Epidermal melanocyte (primary cell): Measurements from ENCODE around the gene MTHFS.
"Not testable (repeated sequence)": the region's sequence is repeated elsewhere in the genome, so short reads cannot be mapped to it uniquely, and the experiment has no call there.

Experiments
- DNase-seq: peaks from one replicate; pipeline ENCODE4 v3.0.0; 2011; ENCODE audit warnings: low spot score; ENCODE audit not compliant: insufficient read length

MTHFS gene

DNA sequence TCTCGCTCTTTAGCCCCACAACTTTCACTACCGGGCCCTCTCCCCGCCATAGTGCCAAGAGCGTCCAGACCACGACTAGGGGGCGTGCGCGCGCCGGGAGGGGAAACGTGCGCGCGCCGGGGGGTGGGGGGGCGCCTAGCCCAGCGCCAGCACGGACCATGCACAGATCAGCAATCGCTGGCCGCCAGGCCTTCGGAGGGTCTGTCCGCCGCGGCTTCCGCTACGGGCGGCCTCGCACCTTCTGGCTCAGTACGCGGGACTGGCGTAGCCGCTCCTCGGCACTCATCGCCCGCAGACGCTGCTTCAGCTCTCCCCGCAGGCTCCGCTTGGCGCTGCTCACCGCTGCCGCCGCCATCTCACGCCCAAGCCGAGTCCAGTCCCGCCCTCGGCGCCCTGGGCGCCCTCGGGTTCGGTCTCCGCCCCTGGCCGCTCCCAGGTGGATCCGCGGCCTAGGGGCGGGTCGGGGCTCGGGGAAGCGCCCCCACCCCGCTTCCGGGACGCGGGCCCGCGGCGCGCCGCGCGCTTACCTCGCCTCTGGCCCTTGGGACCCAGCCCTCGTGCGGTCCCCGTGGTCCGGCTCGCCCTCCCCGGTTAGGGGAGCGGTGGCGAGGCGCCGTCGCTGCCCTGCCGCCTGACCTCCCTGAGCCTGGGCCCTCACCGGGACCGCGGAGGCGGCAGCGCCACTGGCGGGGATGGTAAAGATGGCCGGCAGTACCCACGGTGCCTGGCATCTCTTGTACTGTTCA, at the start of gene MTHFS:
Gene MTHFS (minus strand): TSS at position 381 of the 746 bp plus-strand sequence. CDS start 26 bp downstream, at position 355.
- peak; percentile 25 for DNase-seq

- no peak for DNase-seq
Measured at GRCh38 chr15:79944622-79945021, 47.8 kb upstream of the MTHFS start.

- no peak for DNase-seq
Measured at GRCh38 chr15:79943820-79944219, 47.0 kb upstream of the MTHFS start.

DNA sequence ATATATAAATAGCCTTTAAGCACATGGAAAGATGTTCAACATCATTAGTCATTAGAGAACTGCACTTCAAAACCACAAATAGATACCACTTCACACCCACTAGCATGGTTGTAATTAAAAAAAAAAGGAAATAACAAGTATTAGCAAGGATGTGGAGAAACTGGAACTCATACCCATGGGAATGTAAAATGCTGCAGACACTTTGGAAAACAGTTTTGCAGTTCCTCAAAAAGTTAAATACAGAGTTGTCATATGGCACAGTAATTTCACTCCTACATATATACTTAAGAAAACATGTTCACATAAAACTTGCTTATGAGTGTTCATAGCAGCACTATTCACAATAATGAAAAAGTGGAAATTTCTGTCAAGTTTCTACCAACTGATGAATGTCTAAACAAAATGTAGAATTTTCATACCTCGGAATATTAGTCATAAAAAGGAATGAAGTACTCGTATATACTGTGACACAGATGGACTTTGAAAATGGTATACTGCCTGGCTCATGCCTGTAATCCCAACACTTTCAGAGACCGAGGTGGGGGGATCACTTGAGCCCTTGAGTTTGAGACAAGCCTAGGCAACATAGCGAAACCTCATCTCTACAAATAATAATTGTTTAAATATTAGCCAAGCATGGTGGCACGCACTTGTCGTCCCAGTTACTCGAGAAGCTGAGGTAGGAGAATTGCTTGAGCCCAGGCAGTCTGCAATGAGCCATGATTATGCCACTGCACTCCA, 46.1 kb upstream of the MTHFS start:
- DNase-seq = no peak

DNA sequence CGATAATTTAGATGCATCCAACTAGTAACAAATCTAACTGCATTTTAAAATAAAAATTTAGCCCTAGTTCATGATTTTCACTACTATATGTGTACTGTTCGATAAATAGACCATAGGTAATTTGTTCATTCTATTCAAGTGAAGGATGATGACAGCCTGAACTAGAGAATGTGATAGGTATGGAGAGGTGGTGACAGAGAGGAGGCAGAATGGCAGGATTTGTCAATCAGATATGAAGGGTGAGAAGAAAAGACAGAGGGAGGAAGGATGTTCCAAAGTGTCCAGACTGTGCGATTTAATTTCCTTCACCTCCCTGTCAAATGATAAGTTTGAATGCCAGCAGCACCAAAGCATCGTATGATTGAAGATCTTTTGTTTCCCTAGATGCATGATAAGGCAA, 42.6 kb upstream of the MTHFS start:
- no peak for DNase-seq

DNA sequence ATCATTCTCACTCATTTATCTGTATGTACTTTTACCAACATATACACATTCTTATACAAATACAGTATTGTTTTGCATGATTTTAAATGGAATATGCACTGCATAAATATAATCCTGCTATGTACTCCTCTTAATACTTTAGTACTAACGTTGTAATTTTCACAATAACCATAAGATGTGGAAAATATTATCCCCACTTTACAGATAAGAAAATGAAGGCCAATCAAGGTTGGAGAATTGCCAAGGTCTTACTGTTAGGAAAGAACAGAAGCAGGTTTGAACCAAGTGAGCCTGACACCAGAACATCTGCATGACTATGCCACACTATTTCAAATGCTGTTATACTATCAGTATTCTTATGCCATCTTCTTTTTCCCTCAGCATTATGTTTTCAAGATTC, 41.3 kb upstream of the MTHFS start:
- no peak for DNase-seq

DNA sequence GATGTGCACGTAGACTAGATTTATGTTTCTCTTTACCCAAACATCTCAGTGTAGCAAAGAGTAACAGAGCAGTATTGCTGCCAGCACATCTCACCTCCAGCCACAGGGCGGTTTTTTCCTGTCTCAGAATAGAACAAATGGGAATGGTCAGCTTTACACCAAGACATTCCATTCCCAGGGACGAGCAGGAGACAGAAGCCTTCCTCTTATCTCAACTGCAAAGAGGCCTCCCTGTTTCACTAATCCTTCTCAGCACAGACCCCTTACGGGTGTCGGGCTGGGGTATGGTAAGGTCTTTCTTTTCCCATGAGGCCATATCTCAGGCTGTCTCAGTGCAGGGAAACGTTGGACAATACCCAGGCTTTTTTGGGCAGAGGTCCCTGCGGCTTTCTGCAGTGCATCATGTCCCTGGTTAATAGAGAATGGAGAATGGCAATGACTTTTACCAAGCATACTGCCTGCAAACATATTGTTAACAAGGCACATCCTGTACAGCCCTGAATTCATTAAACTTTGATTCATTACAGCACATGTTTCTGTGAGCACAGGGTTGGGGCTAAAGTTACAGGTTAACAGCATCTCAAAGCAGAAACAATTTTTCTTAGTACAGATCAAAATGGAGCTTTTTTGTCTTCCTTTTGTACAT, 38.9 kb upstream of the MTHFS start:
- DNase-seq = not testable (repeated sequence)

- DNase-seq = no peak
Measured at GRCh38 chr15:79933231-79933630, 36.4 kb upstream of the MTHFS start.

GRCh38 chr15:79932447-79932846, 35.6 kb upstream of the MTHFS start:
- no peak for DNase-seq

DNA sequence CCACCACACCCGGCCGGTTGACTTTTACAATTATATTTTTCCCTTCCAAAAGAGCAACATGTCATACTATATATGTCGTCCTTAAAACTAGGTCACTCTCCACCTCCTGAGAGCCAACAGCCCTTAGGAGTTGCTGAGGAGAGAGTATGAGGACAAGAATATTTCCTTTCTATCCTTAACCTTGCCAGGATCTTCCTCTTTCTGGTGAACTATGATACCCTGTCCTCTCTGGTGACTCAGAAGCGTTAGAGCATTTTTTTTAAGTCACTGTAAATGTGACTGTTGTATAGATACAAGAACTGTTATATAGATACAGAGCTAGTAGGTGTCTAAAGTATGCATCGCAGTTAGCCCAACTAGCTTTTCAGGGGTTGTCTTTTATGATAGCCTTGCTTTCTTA, 33.7 kb upstream of the MTHFS start:
- no peak for DNase-seq

GRCh38 chr15:79929412-79929811, 32.6 kb upstream of the MTHFS start:
- no peak for DNase-seq

GRCh38 chr15:79926116-79926515, 29.3 kb upstream of the MTHFS start:
- DNase-seq = not testable (repeated sequence)

- DNase-seq = no peak
Measured at GRCh38 chr15:79924379-79924778, 27.6 kb upstream of the MTHFS start.

GRCh38 chr15:79923515-79924169, 26.8 kb upstream of the MTHFS start:
- DNase-seq = peak; percentile 95

GRCh38 chr15:79923079-79923514, 26.3 kb upstream of the MTHFS start:
- peak; percentile 25 for DNase-seq

DNA sequence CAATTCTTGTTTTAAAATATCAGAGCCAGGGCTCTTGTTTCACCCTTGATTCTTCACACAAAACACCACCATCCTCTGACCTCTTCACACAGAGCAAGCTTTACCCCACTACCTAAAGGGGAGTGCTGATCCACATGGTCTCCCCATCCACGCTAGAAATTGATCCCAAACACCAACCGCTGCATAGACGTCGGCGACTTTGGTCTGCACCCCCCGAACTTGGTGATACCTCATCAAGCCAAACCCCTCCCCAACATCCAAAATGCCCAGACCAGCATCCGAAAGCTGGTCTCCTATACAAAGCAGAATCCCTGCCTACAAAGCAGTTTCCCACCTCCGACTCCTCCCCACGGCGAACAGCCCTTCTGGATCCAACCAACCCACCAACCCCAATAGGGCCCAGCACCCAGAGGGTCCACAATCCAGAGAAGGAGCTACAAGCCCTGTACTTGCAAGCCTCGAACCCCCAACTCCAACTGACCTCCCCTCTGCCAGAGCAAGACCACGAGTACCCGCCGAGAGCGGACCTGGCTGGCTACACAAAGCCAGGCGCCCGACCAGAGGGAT, 25.8 kb upstream of the MTHFS start:
- peak; percentile 29 for DNase-seq

- DNase-seq = no peak
Measured at GRCh38 chr15:79919749-79920511, 23.1 kb upstream of the MTHFS start.

GRCh38 chr15:79919090-79919748, 22.4 kb upstream of the MTHFS start:
- no peak for DNase-seq

DNA sequence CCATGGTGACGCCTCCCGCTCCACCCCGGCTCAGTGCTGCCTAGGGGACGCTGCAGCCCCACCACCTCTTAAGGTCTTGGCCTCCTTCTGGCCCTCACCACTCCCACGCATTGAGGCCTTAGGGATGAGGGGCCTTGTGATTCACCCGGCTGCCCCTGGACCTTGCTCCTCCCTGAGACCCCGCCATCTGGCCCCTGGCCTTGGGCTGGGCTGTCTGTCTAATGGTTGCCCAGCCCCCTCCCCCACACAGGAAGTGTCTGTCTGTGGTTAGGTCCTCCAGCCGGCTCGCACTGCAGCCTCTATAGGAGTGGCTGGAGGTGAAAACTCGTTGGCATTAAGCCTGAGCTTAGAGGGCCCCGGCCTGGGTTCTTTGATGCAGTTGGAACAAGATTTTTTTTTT, 21.5 kb upstream of the MTHFS start:
- no peak for DNase-seq

GRCh38 chr15:79916502-79917132, 19.8 kb upstream of the MTHFS start:
- DNase-seq = no peak
